H9 (cell line): ENCODE data around the gene SLC4A1. TPM values are rescaled to one million over a fixed set of nuclear protein-coding genes. Genes with fewer than 3 reads are reported as not detected.

ENCODE experiments used
- DNase-seq: peaks from one replicate; pipeline ENCODE4 v3.0.0-alpha.2; 2017
- H2AFZ ChIP-seq: one replicate; pipeline ENCODE4 v1.6.1; 2013; ENCODE audit warnings: mild to moderate bottlenecking, low read length, control low read depth, moderate library complexity
- H2AK5ac ChIP-seq: 2 replicates; pipeline ENCODE4 v1.6.1; 2013; ENCODE audit warnings: low read length, control low read depth, mixed read lengths; ENCODE audit not compliant: insufficient read length
- H2BK120ac ChIP-seq: one replicate; pipeline ENCODE4 v1.6.1; 2013; ENCODE audit warnings: low read depth, mild to moderate bottlenecking, low read length, control low read depth, inconsistent platforms; ENCODE audit not compliant: poor library complexity, severe bottlenecking
- H2BK12ac ChIP-seq: 2 replicates; pipeline ENCODE4 v1.6.1; 2013; ENCODE audit warnings: low read length, control low read depth, mixed read lengths, low read depth; ENCODE audit not compliant: insufficient read length
- H2BK15ac ChIP-seq: 2 replicates; pipeline ENCODE4 v1.6.1; 2013; ENCODE audit warnings: low read depth, low read length, control low read depth
- H2BK20ac ChIP-seq: one replicate; pipeline ENCODE4 v1.6.1; 2013; ENCODE audit warnings: low read depth, mild to moderate bottlenecking, low read length, control low read depth, inconsistent platforms; ENCODE audit not compliant: poor library complexity, severe bottlenecking
- H2BK5ac ChIP-seq: 2 replicates; pipeline ENCODE4 v1.6.1; 2013; ENCODE audit warnings: low read length, control low read depth, mixed read lengths; ENCODE audit not compliant: insufficient read length
- H3K14ac ChIP-seq: 2 replicates; pipeline ENCODE4 v1.6.1; 2013; ENCODE audit warnings: low read length, control low read depth; ENCODE audit not compliant: insufficient read depth
- H3K18ac ChIP-seq: 2 replicates; pipeline ENCODE4 v1.6.1; 2013; ENCODE audit warnings: low read depth, mild to moderate bottlenecking, mixed read lengths, low read length, control low read depth; ENCODE audit not compliant: insufficient read length
- H3K23ac ChIP-seq: 2 replicates; pipeline ENCODE4 v1.6.1; 2013; ENCODE audit warnings: low read length, control low read depth, mixed read lengths, low read depth; ENCODE audit not compliant: insufficient read length
- H3K23me2 ChIP-seq: 2 replicates; pipeline ENCODE4 v1.6.1; 2013; ENCODE audit warnings: low read depth, mild to moderate bottlenecking, mixed read lengths, low read length, control low read depth; ENCODE audit not compliant: insufficient read length, poor library complexity, severe bottlenecking
- H3K27ac ChIP-seq: 2 replicates; pipeline ENCODE4 v1.5.1; 2013; ENCODE audit warnings: low read length, control low read depth, mixed read lengths, low read depth; ENCODE audit not compliant: insufficient read length
- H3K27me3 ChIP-seq: 2 replicates; pipeline ENCODE4 v1.6.1; 2013; ENCODE audit warnings: low read length, control low read depth, inconsistent platforms; ENCODE audit not compliant: insufficient read depth
- H3K4ac ChIP-seq: 2 replicates; pipeline ENCODE4 v1.6.1; 2013; ENCODE audit warnings: low read depth, mild to moderate bottlenecking, control low read depth, inconsistent platforms, low read length, moderate library complexity
- H3K4me1 ChIP-seq: 2 replicates; pipeline ENCODE4 v1.6.1; 2013; ENCODE audit warnings: low read length, control low read depth, inconsistent platforms; ENCODE audit not compliant: insufficient read depth
- H3K4me2 ChIP-seq: 2 replicates; pipeline ENCODE4 v1.6.1; 2013; ENCODE audit warnings: low read length, control low read depth, mixed read lengths; ENCODE audit not compliant: insufficient read length, insufficient read depth
- H3K56ac ChIP-seq: 2 replicates; pipeline ENCODE4 v1.6.1; 2013; ENCODE audit warnings: low read depth, mild to moderate bottlenecking, mixed read lengths, low read length, control low read depth; ENCODE audit not compliant: insufficient read length
- H3K79me1 ChIP-seq: 2 replicates; pipeline ENCODE4 v1.6.1; 2013; ENCODE audit warnings: low read depth, mild to moderate bottlenecking, moderate library complexity, low read length, control low read depth, inconsistent platforms; ENCODE audit not compliant: insufficient read depth, poor library complexity, severe bottlenecking
- H3K79me2 ChIP-seq: 2 replicates; pipeline ENCODE4 v1.6.1; 2013; ENCODE audit warnings: low read length, control low read depth, inconsistent platforms; ENCODE audit not compliant: insufficient read depth
- H3K9ac ChIP-seq: 2 replicates; pipeline ENCODE4 v1.6.1; 2013; ENCODE audit warnings: low read length, control low read depth, mixed read lengths; ENCODE audit not compliant: insufficient read length; ENCODE audit errors: extremely low read depth
- H3K9me3 ChIP-seq: one replicate; pipeline ENCODE4 v1.6.1; 2013; ENCODE audit warnings: low read depth, low read length, inconsistent platforms; ENCODE audit not compliant: control insufficient read depth
- H3T11ph ChIP-seq: one replicate; pipeline ENCODE4 v1.6.1; 2013; ENCODE audit warnings: mild to moderate bottlenecking, low read length, control low read depth, inconsistent platforms
- H4K20me1 ChIP-seq: one replicate; pipeline ENCODE4 v1.6.1; 2013; ENCODE audit not compliant: control insufficient read depth, insufficient read length, insufficient read depth
- H4K5ac ChIP-seq: 2 replicates; pipeline ENCODE4 v1.6.1; 2013; ENCODE audit warnings: low read depth, mild to moderate bottlenecking, mixed read lengths, low read length, control low read depth; ENCODE audit not compliant: insufficient read length
- H4K8ac ChIP-seq: replicated peaks from 2 replicates; pipeline ENCODE4 v1.6.1; 2013; ENCODE audit warnings: low read length, control low read depth, mixed read lengths, low read depth; ENCODE audit not compliant: insufficient read length
- H4K91ac ChIP-seq: 2 replicates; pipeline ENCODE4 v1.6.1; 2013; ENCODE audit warnings: low read depth, mild to moderate bottlenecking, moderate library complexity, mixed read lengths, low read length, control low read depth; ENCODE audit not compliant: insufficient read length
- H3K27ac Mint-ChIP-seq, 3 experiments: 2 replicates in 2 of 3; 3 replicates in 1 of 3; pipeline ENCODE4 v1.8.0; 2020 to 2021; ENCODE audit warnings: mixed read lengths in 3 of 3, mild to moderate bottlenecking in 1 of 3, moderate library complexity in 1 of 3
- H3K27me3 Mint-ChIP-seq: 2 replicates; pipeline ENCODE4 v1.8.0; 2021; ENCODE audit warnings: low read depth, mild to moderate bottlenecking, moderate library complexity, mixed read lengths
- H3K36me3 Mint-ChIP-seq, 3 experiments: 2 replicates in 2 of 3; 3 replicates in 1 of 3; pipeline ENCODE4 v1.8.0; 2020 to 2021; ENCODE audit warnings: low read depth in 3 of 3, mixed read lengths in 3 of 3; ENCODE audit not compliant: insufficient read depth in 1 of 3
- H3K4me1 Mint-ChIP-seq, 2 experiments: 2 replicates each; pipeline ENCODE4 v1.8.0; 2020; ENCODE audit warnings: mixed read lengths in 2 of 2
- H3K4me3 Mint-ChIP-seq, 2 experiments: 2 replicates in 1 of 2; 3 replicates in 1 of 2; pipeline ENCODE4 v1.8.0; 2020 to 2021; ENCODE audit warnings: mild to moderate bottlenecking in 2 of 2, mixed read lengths in 2 of 2, moderate library complexity in 1 of 2
- H3K9me3 Mint-ChIP-seq, 2 experiments: 2 replicates in 1 of 2; 3 replicates in 1 of 2; pipeline ENCODE4 v1.8.0; 2020; ENCODE audit warnings: mild to moderate bottlenecking in 2 of 2, mixed read lengths in 2 of 2, moderate library complexity in 1 of 2
- WGBS: extraction: QIAGEN DNeasy Blood & Tissue Kit; methylation state at CpG from one replicate; pipeline ENCODE4 v1.1.7; 2013; ENCODE audit warnings: missing lambda C conversion rate, low lambda C conversion rate, mixed read lengths; ENCODE audit not compliant: insufficient read length; ENCODE audit errors: extremely low coverage; 5-methylcytosine and 5-hydroxymethylcytosine counted together
- total RNA-seq: library from RNA; stranded (reverse); gene quantifications from 2 replicates; pipeline ENCODE4 v1.2.1, GENCODE V29; 2021
- TF ChIP-seq, protein P1 (sequence below): fragments of 200-600 bp; sonication (generic); conservative IDR thresholded peaks from 3 replicates; pipeline ENCODE4 v1.8.0; 2021; ENCODE audit warnings: antibody characterized with exemption, mild to moderate bottlenecking

Gene SLC4A1
- total RNA-seq, 1 experiment from 2014 or later: not detected

GRCh38 chr17:44281570-44281969 is 13.6 kb upstream of the SLC4A1 start:
- H3K36me3 Mint-ChIP-seq: no peaks in the 10 kb centered on the region
- H4K5ac ChIP-seq: no peak overlapping the region
- H3K4me2 ChIP-seq: no peak overlapping the region
- H3K9me3 ChIP-seq: no peaks in the 10 kb centered on the region
- no peak overlapping the region for H2AFZ ChIP-seq
- no peak overlapping the region for H2BK12ac ChIP-seq
- no peaks in the 10 kb centered on the region for H3K23me2 ChIP-seq
- no peak overlapping the region for H2BK5ac ChIP-seq
- H2BK120ac ChIP-seq: no peak overlapping the region
- H2BK20ac ChIP-seq: no peak overlapping the region
- no peak overlapping the region for H3K9ac ChIP-seq
- H4K91ac ChIP-seq: no peak overlapping the region
- no peak overlapping the region for H3K27ac ChIP-seq
- H3K9me3 Mint-ChIP-seq: no peaks in the 10 kb centered on the region
- H3K27me3 Mint-ChIP-seq: peaks cover 3% of the 10 kb centered on the region
- H3K23ac ChIP-seq: no peak overlapping the region
- no peak overlapping the region for H3K18ac ChIP-seq
- no peak overlapping the region for H3T11ph ChIP-seq
- no peak overlapping the region for H2AK5ac ChIP-seq
- no peaks in the 10 kb centered on the region for H3K27me3 ChIP-seq
- TF ChIP-seq, protein P1, sequence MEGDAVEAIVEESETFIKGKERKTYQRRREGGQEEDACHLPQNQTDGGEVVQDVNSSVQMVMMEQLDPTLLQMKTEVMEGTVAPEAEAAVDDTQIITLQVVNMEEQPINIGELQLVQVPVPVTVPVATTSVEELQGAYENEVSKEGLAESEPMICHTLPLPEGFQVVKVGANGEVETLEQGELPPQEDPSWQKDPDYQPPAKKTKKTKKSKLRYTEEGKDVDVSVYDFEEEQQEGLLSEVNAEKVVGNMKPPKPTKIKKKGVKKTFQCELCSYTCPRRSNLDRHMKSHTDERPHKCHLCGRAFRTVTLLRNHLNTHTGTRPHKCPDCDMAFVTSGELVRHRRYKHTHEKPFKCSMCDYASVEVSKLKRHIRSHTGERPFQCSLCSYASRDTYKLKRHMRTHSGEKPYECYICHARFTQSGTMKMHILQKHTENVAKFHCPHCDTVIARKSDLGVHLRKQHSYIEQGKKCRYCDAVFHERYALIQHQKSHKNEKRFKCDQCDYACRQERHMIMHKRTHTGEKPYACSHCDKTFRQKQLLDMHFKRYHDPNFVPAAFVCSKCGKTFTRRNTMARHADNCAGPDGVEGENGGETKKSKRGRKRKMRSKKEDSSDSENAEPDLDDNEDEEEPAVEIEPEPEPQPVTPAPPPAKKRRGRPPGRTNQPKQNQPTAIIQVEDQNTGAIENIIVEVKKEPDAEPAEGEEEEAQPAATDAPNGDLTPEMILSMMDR: no peak
- H3K79me2 ChIP-seq: no peaks in the 10 kb centered on the region
- no peak overlapping the region for H4K8ac ChIP-seq
- H3K56ac ChIP-seq: no peak overlapping the region
- no peak overlapping the region for H3K4me3 Mint-ChIP-seq
- no CpG with 5 or more reads among the region's 2 CpGs for WGBS
- no peak overlapping the region for H2BK15ac ChIP-seq
- no peak for DNase-seq
- H3K4ac ChIP-seq: no peak overlapping the region
- H3K27ac Mint-ChIP-seq: no peak overlapping the region; a peak in 1 of 7 replicates
- H3K4me1 ChIP-seq: peaks cover 8% of the 10 kb centered on the region; the same call in 1 of the 2 replicates
- no peaks in the 10 kb centered on the region for H3K79me1 ChIP-seq
- H3K14ac ChIP-seq: no peak overlapping the region; the same call in 1 of the 2 replicates
- no peaks in the 10 kb centered on the region for H4K20me1 ChIP-seq
- peaks cover 13 to 24% of the 10 kb centered on the region in 2 experiments for H3K4me1 Mint-ChIP-seq
